SHP77 (cell line): ENCODE measurements around the gene CHTOP.
A peak's percentile ranks its signal among the peaks of the same experiment; 100 is the strongest.
"Not testable (repeated sequence)": the region's sequence is repeated elsewhere in the genome, so short reads cannot be mapped to it uniquely, and the experiment has no call there.

Experiments
- DNase-seq, 2 experiments: peaks; one replicate each; lab custom pipeline; 2025; lab: John Stamatoyannopoulos, UW

Gene CHTOP

GRCh38 chr1:153633754-153634665, at the start of gene CHTOP:
Gene CHTOP (plus strand): TSS chr1:153634066. CDS start chr1:153636589, 2,523 bp downstream.
- DNase-seq = peak; percentile 100

- DNase-seq = no peak
Measured at GRCh38 chr1:153585006-153585405, 48.9 kb upstream of the CHTOP start.

- DNase-seq = no peak
Measured at GRCh38 chr1:153586347-153586746, 47.5 kb upstream of the CHTOP start.

- DNase-seq = no peak
Measured at GRCh38 chr1:153587314-153587713, 46.6 kb upstream of the CHTOP start.

GRCh38 chr1:153588033-153588432, 45.8 kb upstream of the CHTOP start:
- DNase-seq = not testable (repeated sequence)

- no peak for DNase-seq
Measured at GRCh38 chr1:153588482-153588881, 45.4 kb upstream of the CHTOP start.

- DNase-seq = no peak
Measured at GRCh38 chr1:153592748-153593147, 41.1 kb upstream of the CHTOP start.

GRCh38 chr1:153597206-153597605, 36.7 kb upstream of the CHTOP start:
- DNase-seq = no peak

- DNase-seq = peak; percentile 42 to 59
Measured at GRCh38 chr1:153598309-153599172, 35.3 kb upstream of the CHTOP start.

- no peak for DNase-seq
Measured at GRCh38 chr1:153599847-153600246, 34.0 kb upstream of the CHTOP start.

GRCh38 chr1:153602749-153603148, 31.1 kb upstream of the CHTOP start:
- no peak for DNase-seq

- no peak for DNase-seq
Measured at GRCh38 chr1:153606194-153606593, 27.7 kb upstream of the CHTOP start.

GRCh38 chr1:153607381-153607780, 26.5 kb upstream of the CHTOP start:
- DNase-seq = no peak

- DNase-seq = no peak
Measured at GRCh38 chr1:153608089-153608682, 25.7 kb upstream of the CHTOP start.

- peak in 1 of 2 experiments; percentile 39 for DNase-seq
Measured at GRCh38 chr1:153608742-153609584, 24.9 kb upstream of the CHTOP start.

- DNase-seq = no peak
Measured at GRCh38 chr1:153609585-153609907, 24.3 kb upstream of the CHTOP start.

GRCh38 chr1:153610334-153610733, 23.5 kb upstream of the CHTOP start:
- no peak for DNase-seq

GRCh38 chr1:153610811-153611301, 23.0 kb upstream of the CHTOP start:
- no peak for DNase-seq

GRCh38 chr1:153611356-153611755, 22.5 kb upstream of the CHTOP start:
- DNase-seq = no peak

- no peak for DNase-seq
Measured at GRCh38 chr1:153612111-153612754, 21.6 kb upstream of the CHTOP start.
